Mammary epithelial cell (primary cell): Measurements from ENCODE around the gene RRAGD.

Source experiments
- CTCF ChIP-seq, 2 donors: IDR thresholded peaks in 1 of 2; conservative IDR thresholded peaks in 1 of 2; 2 replicates each; pipeline ENCODE4 v1.5.1; 2011 to 2012; ENCODE audit warnings: inconsistent platforms in 2 of 2, low read length in 2 of 2, mild to moderate bottlenecking in 2 of 2, control low read depth in 1 of 2, low read depth in 1 of 2; ENCODE audit not compliant: insufficient read depth in 1 of 2; ENCODE audit errors: extremely low read depth in 1 of 2
- EZH2 ChIP-seq: IDR thresholded peaks from 2 replicates; pipeline ENCODE4 v1.6.1; 2012; ENCODE audit warnings: low read length, inconsistent platforms, borderline replicate concordance

GRCh38 chr6:89434954-89435353 is 22.9 kb upstream of the RRAGD start:
- no peak for TF ChIP-seq CTCF (conservative IDR thresholded peaks at IDR 0.05 in 1 of 2, IDR thresholded peaks at IDR 0.05 in 1 of 2; ENCODE audit: extremely low read depth in 1 of 2, insufficient read depth in 1 of 2, low read depth in 1 of 2, low read length in 2 of 2)
- no peak for TF ChIP-seq EZH2
